AML-193 (cell line): Measurements from ENCODE around the gene CSMD2.
"Not testable (repeated sequence)": the region's sequence is repeated elsewhere in the genome, so short reads cannot be mapped to it uniquely, and the experiment has no call there.

Experiments
- DNase-seq, 2 experiments: peaks; one replicate each; lab custom pipeline; 2025; lab: John Stamatoyannopoulos, UW

CSMD2 gene

GRCh38 chr1:34164771-34165391 lies at the start of gene CSMD2:
CSMD2 (minus strand) TSS chr1:34165230; CDS start chr1:34165097, 133 bp downstream.
- no peak for DNase-seq

- no peak for DNase-seq
Observed at GRCh38 chr1:34213956-34214355, 48.9 kb upstream of the CSMD2 start.

- no peak for DNase-seq
Observed at GRCh38 chr1:34212673-34213072, 47.6 kb upstream of the CSMD2 start.

- DNase-seq = no peak
Observed at GRCh38 chr1:34199927-34200326, 34.9 kb upstream of the CSMD2 start.

GRCh38 chr1:34192621-34193020 lies 27.6 kb upstream of the CSMD2 start:
- no peak for DNase-seq

- no peak for DNase-seq
Observed at GRCh38 chr1:34190692-34191091, 25.7 kb upstream of the CSMD2 start.

- no peak for DNase-seq
Observed at GRCh38 chr1:34188985-34189384, 24.0 kb upstream of the CSMD2 start.

- DNase-seq = no peak
Observed at GRCh38 chr1:34188418-34188817, 23.4 kb upstream of the CSMD2 start.

GRCh38 chr1:34186741-34187494 lies 21.9 kb upstream of the CSMD2 start:
- no peak for DNase-seq

- DNase-seq = not testable (repeated sequence)
Observed at GRCh38 chr1:34183381-34183780, 18.4 kb upstream of the CSMD2 start.

- DNase-seq = no peak
Observed at GRCh38 chr1:34178072-34178471, 13.0 kb upstream of the CSMD2 start.

- DNase-seq = no peak
Observed at GRCh38 chr1:34176830-34177603, 12.0 kb upstream of the CSMD2 start, which contains the start of gene C1orf94. C1orf94 (plus strand) TSS chr1:34176907; CDS start chr1:34177790, 883 bp downstream.

GRCh38 chr1:34175744-34176143 lies 10.7 kb upstream of the CSMD2 start:
- no peak for DNase-seq

- DNase-seq = no peak
Observed at GRCh38 chr1:34167389-34167788, 2.4 kb upstream of the CSMD2 start.

GRCh38 chr1:34166625-34167361 lies 1.8 kb upstream of the CSMD2 start:
- no peak for DNase-seq

GRCh38 chr1:34166191-34166624 lies 1.2 kb upstream of the CSMD2 start:
- DNase-seq = no peak

GRCh38 chr1:34165422-34165921 lies 442 bp upstream of the CSMD2 start:
- DNase-seq = no peak

- DNase-seq = no peak
Observed at GRCh38 chr1:34163792-34164731, 968 bp downstream of the CSMD2 start.

- no peak for DNase-seq
Observed at GRCh38 chr1:34162852-34163766, 1.9 kb downstream of the CSMD2 start.

GRCh38 chr1:34156739-34157138 lies 8.3 kb downstream of the CSMD2 start:
- no peak for DNase-seq
